Activated CD4-positive, alpha-beta T cell treated with anti-CD3 and anti-CD28 coated beads, Interleukin-2, amount 50 U/mL, for 16 hours (primary cell): ENCODE data around the gene TEP1.
A peak's percentile ranks its signal among the peaks of the same experiment; 100 is the strongest.

Source experiments
- DNase-seq: peaks from one replicate; pipeline ENCODE4 v3.0.0-alpha.2; 2020

The TEP1 gene

GRCh38 chr14:20429801-20430669 is 16.7 kb upstream of the TEP1 start:
- DNase-seq = no peak

GRCh38 chr14:20428802-20429201 is 15.5 kb upstream of the TEP1 start:
- no peak for DNase-seq

- no peak for DNase-seq
These were observed 14.7 kb upstream of the TEP1 start for GRCh38 chr14:20428010-20428365.

- DNase-seq = peak; percentile 53
These were observed 14.1 kb upstream of the TEP1 start for GRCh38 chr14:20427231-20428009.

- no peak for DNase-seq
These were observed 11.6 kb upstream of the TEP1 start for GRCh38 chr14:20424851-20425250.

- no peak for DNase-seq
These were observed 9.6 kb upstream of the TEP1 start for GRCh38 chr14:20422886-20423285.

GRCh38 chr14:20421267-20421666 is 8.0 kb upstream of the TEP1 start:
- no peak for DNase-seq

- no peak for DNase-seq
These were observed 6.1 kb upstream of the TEP1 start for GRCh38 chr14:20419419-20419818.

- DNase-seq = no peak
These were observed 5.2 kb upstream of the TEP1 start for GRCh38 chr14:20418501-20418909.

- DNase-seq = no peak
These were observed 4.2 kb upstream of the TEP1 start for GRCh38 chr14:20417250-20418186.

GRCh38 chr14:20416223-20416622 is 2.9 kb upstream of the TEP1 start:
- DNase-seq = no peak

GRCh38 chr14:20415782-20416206 is 2.5 kb upstream of the TEP1 start:
- DNase-seq = peak; percentile 70

- DNase-seq = peak; percentile 50
These were observed 412 bp upstream of the TEP1 start for GRCh38 chr14:20413744-20414082.

- DNase-seq = peak; percentile 13
These were observed 890 bp downstream of the TEP1 start for GRCh38 chr14:20412411-20412810.

GRCh38 chr14:20409226-20409625 is 4.1 kb downstream of the TEP1 start:
- DNase-seq = no peak

GRCh38 chr14:20403521-20403920 is 9.8 kb downstream of the TEP1 start:
- no peak for DNase-seq

- peak; percentile 82 for DNase-seq
These were observed 12.2 kb downstream of the TEP1 start for GRCh38 chr14:20400965-20401593.

GRCh38 chr14:20400589-20400964 is 12.7 kb downstream of the TEP1 start:
- peak; percentile 2 for DNase-seq

- DNase-seq = no peak
These were observed 15.8 kb downstream of the TEP1 start for GRCh38 chr14:20397511-20397910.

GRCh38 chr14:20391505-20391904 is 21.8 kb downstream of the TEP1 start:
- DNase-seq = no peak

GRCh38 chr14:20388159-20388558 is 25.1 kb downstream of the TEP1 start:
- no peak for DNase-seq

- DNase-seq = no peak
These were observed 25.7 kb downstream of the TEP1 start for GRCh38 chr14:20387576-20387975.
